ENCODE measurements around the gene ATP8A2.
"Not testable (repeated sequence)": the region's sequence is repeated elsewhere in the genome, so short reads cannot be mapped to it uniquely, and the experiment has no call there.

Gene ATP8A2

DNA sequence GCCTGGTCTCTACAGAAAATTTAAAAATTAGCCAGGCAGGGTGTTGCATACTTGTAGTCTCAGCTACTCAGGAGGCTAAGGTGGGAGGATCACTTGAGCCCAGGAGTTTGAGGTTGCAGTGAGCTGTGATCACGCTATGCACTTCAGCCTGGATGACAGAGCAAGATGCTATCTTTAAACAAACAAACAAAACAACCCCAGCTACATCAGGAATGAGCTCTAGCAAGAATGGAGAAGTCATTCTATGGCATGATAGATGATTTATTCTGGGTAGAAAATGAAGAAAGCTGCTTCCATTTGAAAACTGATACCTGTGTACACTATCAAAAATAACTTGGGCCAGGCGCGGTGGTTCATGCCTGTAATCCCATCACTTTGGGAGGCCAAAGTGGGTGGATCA, 695.8 kb downstream of the ATP8A2 start:
- H3K4me3 ChIP-seq (ENCODE audit: low read depth, low read length), result no peak overlapping the region
- TF ChIP-seq, protein P1, sequence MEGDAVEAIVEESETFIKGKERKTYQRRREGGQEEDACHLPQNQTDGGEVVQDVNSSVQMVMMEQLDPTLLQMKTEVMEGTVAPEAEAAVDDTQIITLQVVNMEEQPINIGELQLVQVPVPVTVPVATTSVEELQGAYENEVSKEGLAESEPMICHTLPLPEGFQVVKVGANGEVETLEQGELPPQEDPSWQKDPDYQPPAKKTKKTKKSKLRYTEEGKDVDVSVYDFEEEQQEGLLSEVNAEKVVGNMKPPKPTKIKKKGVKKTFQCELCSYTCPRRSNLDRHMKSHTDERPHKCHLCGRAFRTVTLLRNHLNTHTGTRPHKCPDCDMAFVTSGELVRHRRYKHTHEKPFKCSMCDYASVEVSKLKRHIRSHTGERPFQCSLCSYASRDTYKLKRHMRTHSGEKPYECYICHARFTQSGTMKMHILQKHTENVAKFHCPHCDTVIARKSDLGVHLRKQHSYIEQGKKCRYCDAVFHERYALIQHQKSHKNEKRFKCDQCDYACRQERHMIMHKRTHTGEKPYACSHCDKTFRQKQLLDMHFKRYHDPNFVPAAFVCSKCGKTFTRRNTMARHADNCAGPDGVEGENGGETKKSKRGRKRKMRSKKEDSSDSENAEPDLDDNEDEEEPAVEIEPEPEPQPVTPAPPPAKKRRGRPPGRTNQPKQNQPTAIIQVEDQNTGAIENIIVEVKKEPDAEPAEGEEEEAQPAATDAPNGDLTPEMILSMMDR (IDR thresholded peaks at IDR 0.05; ENCODE audit: low read depth, low read length), result no peak

DNA sequence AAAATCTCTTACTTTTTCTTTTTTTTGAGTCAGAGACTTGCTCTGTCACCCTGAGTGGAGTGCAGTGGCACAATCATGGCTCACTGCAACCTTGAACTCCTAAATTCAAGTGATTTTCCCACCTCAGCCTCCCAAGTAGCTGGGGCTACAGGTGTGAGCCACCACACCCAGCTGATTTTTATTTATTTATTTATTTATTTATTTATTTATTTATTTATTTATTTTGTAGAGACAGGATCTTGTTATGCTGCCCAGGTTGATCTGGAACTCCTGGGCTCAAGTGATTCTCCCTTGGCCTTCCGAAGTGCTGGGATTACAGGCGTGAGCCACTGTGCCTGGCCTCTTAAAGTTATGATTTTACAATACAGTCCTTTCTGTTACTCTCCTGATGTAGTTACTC, 696.6 kb downstream of the ATP8A2 start:
- not testable (repeated sequence) for H3K4me3 ChIP-seq (ENCODE audit: low read depth, low read length)

DNA sequence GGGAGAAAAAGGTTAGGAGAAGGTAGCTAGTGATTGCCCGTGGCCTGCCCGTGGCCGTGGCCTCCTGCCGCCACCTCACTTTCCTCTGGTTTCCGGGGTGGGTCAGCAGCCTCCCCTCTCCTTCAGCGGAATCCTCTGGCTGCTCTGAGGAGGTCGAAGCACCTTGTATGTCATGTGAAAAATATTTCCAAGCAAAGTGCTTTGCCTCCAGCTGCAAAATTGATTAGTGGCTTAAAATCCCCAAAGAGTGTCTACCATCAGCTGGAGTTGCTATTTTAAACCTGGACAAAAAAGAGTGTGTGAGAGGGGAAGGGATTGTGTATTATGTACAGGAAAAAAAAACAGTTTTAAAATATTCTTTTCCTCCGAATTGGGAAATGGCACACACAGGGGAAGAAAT, 697.9 kb downstream of the ATP8A2 start:
- not testable (repeated sequence) for H3K4me3 ChIP-seq (ENCODE audit: low read depth, low read length)

DNA sequence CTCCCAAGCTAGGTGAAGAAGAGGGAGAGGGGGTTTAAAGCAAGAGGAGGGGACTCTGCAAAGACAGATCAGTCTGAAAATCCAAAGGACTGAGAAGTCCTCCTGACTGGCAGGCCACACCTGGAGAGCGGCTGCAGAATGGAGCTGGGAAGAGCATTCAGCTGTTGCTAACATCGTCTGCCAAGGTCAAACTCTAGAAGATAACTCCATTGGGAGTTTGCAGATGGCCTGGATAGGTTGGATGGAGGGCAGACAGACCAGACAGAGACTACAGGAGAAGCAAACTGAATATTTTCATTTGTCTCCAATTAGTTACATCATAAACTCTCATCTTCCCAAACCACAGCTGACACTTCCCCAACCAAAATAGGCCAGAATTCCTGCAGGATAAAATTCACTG, 699.9 kb downstream of the ATP8A2 start:
- TF ChIP-seq, protein P1 (IDR thresholded peaks at IDR 0.05; ENCODE audit: low read depth, low read length), result no peak
- H3K4me3 ChIP-seq (ENCODE audit: low read depth, low read length), result no peak overlapping the region

DNA sequence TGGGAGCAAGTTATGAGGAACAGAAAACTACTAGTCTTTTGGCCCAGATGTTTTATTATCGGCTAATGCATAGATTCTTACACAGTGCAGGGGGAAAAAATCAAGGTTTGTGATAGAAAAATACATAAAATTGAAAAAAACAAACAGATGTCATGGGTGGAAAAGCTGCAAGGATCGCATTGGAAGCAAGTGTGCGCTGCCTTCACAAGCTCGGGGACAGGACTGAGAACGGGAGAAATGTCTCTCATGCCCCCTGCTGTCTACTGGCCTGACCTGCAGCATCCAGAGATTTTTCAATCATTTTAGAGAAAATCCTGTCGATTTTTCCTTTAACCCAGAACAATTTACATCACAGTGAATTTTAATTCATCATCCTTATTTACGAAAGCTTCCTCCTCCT, 700.6 kb downstream of the ATP8A2 start:
- not testable (repeated sequence) for H3K4me3 ChIP-seq (ENCODE audit: low read depth, low read length)

DNA sequence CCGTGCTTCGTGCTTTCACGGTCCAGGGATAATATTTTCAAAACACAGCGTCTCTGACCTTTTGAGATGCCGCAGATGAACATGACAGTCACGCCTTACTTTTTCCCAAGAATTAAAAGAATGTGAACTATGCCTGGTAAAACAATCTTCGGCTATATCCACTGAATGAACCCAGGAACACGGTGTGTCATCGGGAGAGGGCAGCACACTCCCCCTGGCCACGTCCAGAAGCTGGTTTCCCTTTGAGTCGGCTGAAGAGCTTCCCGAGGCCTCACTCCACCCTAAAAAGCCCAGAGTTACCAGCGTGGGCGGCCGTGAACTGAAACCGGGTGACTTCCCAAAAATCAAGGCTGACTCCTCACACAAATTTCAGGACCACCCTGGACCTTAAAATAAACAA, 702.9 kb downstream of the ATP8A2 start:
- no peak overlapping the region for H3K4me3 ChIP-seq (ENCODE audit: low read depth, low read length)
- TF ChIP-seq, protein P1 (IDR thresholded peaks at IDR 0.05; ENCODE audit: low read depth, low read length), result no peak

Measured in WI38 (cell line).